Neural crest cell (in vitro differentiated cells): ENCODE results near the gene TNFRSF21. TPM values are rescaled to one million over a fixed set of nuclear protein-coding genes. Genes with fewer than 3 reads are reported as not detected.

ENCODE experiments used
- DNase-seq: peaks from one replicate; pipeline ENCODE4 v3.0.0; 2021; ENCODE audit warnings: low read depth, mixed read lengths, low spot score
- H3K27ac Mint-ChIP-seq: one replicate; pipeline ENCODE4 v1.8.0; 2021; ENCODE audit warnings: mild to moderate bottlenecking, mixed read lengths; ENCODE audit not compliant: unreplicated experiment
- H3K27me3 Mint-ChIP-seq: 2 replicates; pipeline ENCODE4 v1.8.0; 2021; ENCODE audit warnings: low read depth, mild to moderate bottlenecking, mixed read lengths
- H3K36me3 Mint-ChIP-seq: 2 replicates; pipeline ENCODE4 v1.8.0; 2021; ENCODE audit warnings: low read depth, mild to moderate bottlenecking, mixed read lengths
- H3K4me1 Mint-ChIP-seq: 2 replicates; pipeline ENCODE4 v1.8.0; 2021; ENCODE audit warnings: mixed read lengths
- H3K4me3 Mint-ChIP-seq: one replicate; pipeline ENCODE4 v1.8.0; 2021; ENCODE audit warnings: mild to moderate bottlenecking, mixed read lengths
- H3K9me3 Mint-ChIP-seq: 2 replicates; pipeline ENCODE4 v1.8.0; 2021; ENCODE audit warnings: mixed read lengths
- CTCF ChIP-seq: fragments of 200-600 bp; sonication (generic); conservative IDR thresholded peaks from 2 replicates; pipeline ENCODE4 v1.5.0; 2021; ENCODE audit warnings: antibody characterized with exemption, mild to moderate bottlenecking
- total RNA-seq: library from RNA; stranded (reverse); gene quantifications from 2 replicates; pipeline ENCODE4 v1.2.1, GENCODE V29; 2021

Gene TNFRSF21
- total RNA-seq, 1 donor from 2014 or later: 19.8 TPM

- TF ChIP-seq CTCF: no peak
- Mint-ChIP-seq H3K36me3 (peaks cover 8% of the 10 kb centered on the region), H3K9me3 (no peaks in the 10 kb centered on the region), H3K4me3 (no peak overlapping the region), H3K27ac (no peak overlapping the region), H3K4me1 (peaks cover 6% of the 10 kb centered on the region), H3K27me3 (no peaks in the 10 kb centered on the region)
- no peak for DNase-seq
Observed at GRCh38 chr6:47258724-47259347, 50.9 kb downstream of the TNFRSF21 start.

GRCh38 chr6:47256981-47257730 is 52.5 kb downstream of the TNFRSF21 start:
- no peaks in the 10 kb centered on the region for H3K9me3 Mint-ChIP-seq
- H3K36me3 Mint-ChIP-seq: peaks cover 4% of the 10 kb centered on the region
- no peaks in the 10 kb centered on the region for H3K27me3 Mint-ChIP-seq
- H3K4me1 Mint-ChIP-seq: peaks cover 6% of the 10 kb centered on the region
- H3K4me3 Mint-ChIP-seq: no peak overlapping the region
- DNase-seq: no peak
- no peak overlapping the region for H3K27ac Mint-ChIP-seq
- no peak for TF ChIP-seq CTCF

GRCh38 chr6:47256361-47256760 is 53.3 kb downstream of the TNFRSF21 start:
- H3K36me3 Mint-ChIP-seq: peaks cover 4% of the 10 kb centered on the region
- no peak overlapping the region for H3K27ac Mint-ChIP-seq
- no peak for DNase-seq
- no peaks in the 10 kb centered on the region for H3K9me3 Mint-ChIP-seq
- no peak for TF ChIP-seq CTCF
- no peak overlapping the region for H3K4me3 Mint-ChIP-seq
- H3K4me1 Mint-ChIP-seq: peaks cover 6% of the 10 kb centered on the region
- no peaks in the 10 kb centered on the region for H3K27me3 Mint-ChIP-seq

- peaks cover 4% of the 10 kb centered on the region for H3K36me3 Mint-ChIP-seq
- DNase-seq: no peak
- H3K4me3 Mint-ChIP-seq: no peak overlapping the region
- no peak overlapping the region for H3K27ac Mint-ChIP-seq
- TF ChIP-seq CTCF: no peak
- H3K4me1 Mint-ChIP-seq: peaks cover 6% of the 10 kb centered on the region
- H3K9me3 Mint-ChIP-seq: no peaks in the 10 kb centered on the region
- H3K27me3 Mint-ChIP-seq: no peaks in the 10 kb centered on the region
Observed at GRCh38 chr6:47254906-47255305, 54.8 kb downstream of the TNFRSF21 start.

- no peaks in the 10 kb centered on the region for H3K27me3 Mint-ChIP-seq
- no peak for TF ChIP-seq CTCF
- no peak for DNase-seq
- H3K4me3 Mint-ChIP-seq: no peak overlapping the region
- no peaks in the 10 kb centered on the region for H3K9me3 Mint-ChIP-seq
- H3K4me1 Mint-ChIP-seq: peaks cover 6% of the 10 kb centered on the region
- H3K36me3 Mint-ChIP-seq: peaks cover 4% of the 10 kb centered on the region
- no peak overlapping the region for H3K27ac Mint-ChIP-seq
Observed at GRCh38 chr6:47254051-47254450, 55.7 kb downstream of the TNFRSF21 start.
